ENCODE measurements around the gene ZFP42.
A peak's percentile ranks its signal among the peaks of the same experiment; 100 is the strongest.
"Not testable (repeated sequence)": the region's sequence is repeated elsewhere in the genome, so short reads cannot be mapped to it uniquely, and the experiment has no call there.

The ZFP42 gene

GRCh38 chr4:188021548-188022249 lies 26.1 kb downstream of the ZFP42 start:
- DNase-seq (ENCODE audit: low read depth): peak; percentile 15

DNA sequence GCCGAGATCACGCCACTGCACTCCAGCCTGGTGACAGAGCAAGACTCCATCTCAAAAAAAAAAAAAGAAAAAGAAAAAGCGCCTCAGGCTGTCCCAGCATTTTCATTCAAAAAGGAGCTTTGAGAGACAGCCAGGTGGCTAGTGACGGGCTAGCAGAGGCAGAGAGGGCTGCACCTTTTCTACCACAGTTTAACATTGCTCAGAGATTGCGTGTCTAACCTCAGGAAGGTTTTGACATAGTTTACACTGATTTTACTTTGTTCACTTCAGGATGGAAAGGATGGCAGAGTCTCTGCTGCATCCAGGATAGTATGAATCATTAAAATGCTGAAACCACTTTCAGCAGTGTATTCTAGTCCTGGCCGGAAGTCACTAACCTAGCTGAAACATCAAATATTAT lies 28.1 kb downstream of the ZFP42 start:
- DNase-seq (ENCODE audit: low read depth): no peak

GRCh38 chr4:188025476-188025875 lies 29.9 kb downstream of the ZFP42 start:
- no peak for DNase-seq (ENCODE audit: low read depth)

- no peak for DNase-seq (ENCODE audit: low read depth)
Observed at GRCh38 chr4:188029114-188029513, 33.5 kb downstream of the ZFP42 start.

GRCh38 chr4:188030401-188030800 lies 34.8 kb downstream of the ZFP42 start:
- DNase-seq (ENCODE audit: low read depth): no peak

GRCh38 chr4:188031751-188032150 lies 36.2 kb downstream of the ZFP42 start:
- DNase-seq (ENCODE audit: low read depth): no peak

DNA sequence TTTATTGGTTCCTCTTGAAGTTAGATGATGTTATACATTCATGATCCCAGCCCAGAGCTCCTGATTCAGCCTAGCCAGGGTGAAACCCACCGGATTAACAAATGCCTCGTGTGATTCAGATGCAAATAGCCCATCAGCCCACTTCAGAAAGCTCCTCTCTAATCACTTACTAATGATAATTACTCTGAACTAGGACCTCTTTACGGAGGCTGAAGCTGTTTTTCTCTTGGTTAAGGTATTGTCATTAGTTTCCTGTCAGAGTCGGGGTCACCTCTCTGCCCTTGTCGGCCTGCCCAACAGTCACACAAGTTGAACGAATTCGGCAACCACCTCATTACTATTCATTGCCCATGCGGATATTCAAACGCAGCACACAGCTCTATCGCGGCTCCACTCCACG lies 36.6 kb downstream of the ZFP42 start:
- no peak for DNase-seq (ENCODE audit: low read depth)

- no peak for DNase-seq (ENCODE audit: low read depth)
Observed at GRCh38 chr4:188032583-188032982, 37.0 kb downstream of the ZFP42 start.

DNA sequence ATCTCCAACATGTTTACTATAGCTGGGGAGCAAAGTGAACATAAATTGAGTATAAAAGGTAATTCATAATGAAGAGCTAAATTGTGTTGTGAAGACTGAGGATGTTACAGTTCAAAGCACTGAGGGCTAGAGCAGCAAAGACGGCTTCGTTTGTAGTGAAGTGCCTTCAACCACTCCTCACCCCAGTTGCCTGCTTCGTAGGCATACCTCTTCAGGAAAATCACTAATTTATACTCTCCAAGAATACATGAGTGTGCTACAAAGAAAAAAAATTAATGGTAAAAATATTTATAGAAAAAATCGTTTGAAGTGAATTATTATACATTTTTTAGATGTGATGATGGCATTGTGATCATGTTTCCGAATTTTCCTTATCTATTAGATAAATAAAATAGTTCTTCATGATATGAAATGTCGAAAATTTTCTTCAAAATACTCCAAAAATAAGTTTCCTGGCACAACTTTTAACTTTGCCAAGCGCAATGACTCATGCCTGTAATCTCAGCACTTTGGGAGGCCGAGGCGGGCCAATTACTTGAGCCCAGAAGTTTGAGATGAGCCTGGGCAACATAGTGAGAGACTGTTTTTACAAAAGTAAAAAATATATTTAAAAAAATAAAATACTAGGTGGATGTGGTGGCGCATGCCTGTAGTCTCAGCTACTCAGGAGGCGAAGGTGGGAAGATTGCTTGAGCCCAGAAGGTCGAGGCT lies 41.6 kb downstream of the ZFP42 start:
- DNase-seq (ENCODE audit: low read depth): no peak

DNA sequence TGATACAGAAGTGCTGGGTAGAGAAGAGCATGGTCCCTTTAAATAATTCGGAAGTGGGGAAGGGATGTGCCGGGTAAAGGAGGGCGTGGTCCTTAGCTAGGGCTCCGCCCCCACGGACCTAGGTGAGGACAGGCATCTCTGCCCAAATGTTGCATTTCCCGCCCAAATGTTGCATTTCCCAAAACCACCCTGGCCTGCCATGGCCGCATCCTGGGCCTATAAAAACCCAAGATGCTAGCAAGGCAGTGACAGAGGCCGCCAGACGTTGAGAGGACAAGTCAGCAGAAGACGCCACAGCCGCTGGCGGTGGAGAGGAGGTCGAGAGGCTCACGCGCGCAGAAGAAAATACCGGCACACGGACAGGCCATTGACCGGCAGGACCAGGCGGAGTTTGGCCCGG lies 46.1 kb downstream of the ZFP42 start:
- no peak for DNase-seq (ENCODE audit: low read depth)

- DNase-seq (ENCODE audit: low read depth): no peak
Observed at GRCh38 chr4:188042191-188042590, 46.6 kb downstream of the ZFP42 start.

DNA sequence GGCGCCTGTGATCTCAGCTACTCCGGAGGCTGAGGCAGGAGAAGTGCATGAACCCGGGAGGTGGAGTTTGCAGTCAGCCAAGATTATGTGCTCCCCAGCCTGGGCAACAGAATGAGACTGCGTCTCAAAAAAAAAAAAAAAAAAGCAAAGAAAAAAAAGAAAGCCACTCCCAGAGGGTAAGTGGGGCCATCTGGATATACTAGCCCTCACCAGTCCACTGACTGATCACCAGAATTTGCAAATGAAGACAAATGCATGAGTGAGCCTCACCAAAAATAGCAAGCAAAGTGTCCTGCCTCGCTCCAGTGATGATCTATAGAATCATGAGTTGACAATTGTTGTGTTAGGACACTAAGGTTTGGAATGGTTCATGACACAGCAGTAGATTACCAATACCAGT lies 47.6 kb downstream of the ZFP42 start:
- no peak for DNase-seq (ENCODE audit: low read depth)

DNA sequence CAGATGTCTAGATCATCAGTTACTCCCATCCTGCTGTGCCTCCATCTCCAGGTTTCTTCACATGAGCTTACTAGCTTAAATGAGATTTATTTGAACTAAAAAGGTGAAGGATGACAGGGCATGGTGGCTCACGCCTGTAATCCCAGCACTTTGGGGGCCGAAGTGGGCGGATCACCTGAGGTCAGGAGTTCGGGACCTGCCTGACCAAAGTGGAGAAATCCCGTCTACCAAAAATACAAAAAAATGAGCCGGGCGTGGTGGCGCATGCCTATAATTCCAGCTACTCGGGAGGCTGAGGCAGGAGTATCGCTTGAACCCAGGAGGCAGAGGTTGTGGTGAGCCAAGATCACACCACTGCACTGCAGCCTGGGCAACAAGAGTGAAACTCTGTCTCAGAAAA lies 49.9 kb downstream of the ZFP42 start:
- DNase-seq (ENCODE audit: low read depth): not testable (repeated sequence)

DNA sequence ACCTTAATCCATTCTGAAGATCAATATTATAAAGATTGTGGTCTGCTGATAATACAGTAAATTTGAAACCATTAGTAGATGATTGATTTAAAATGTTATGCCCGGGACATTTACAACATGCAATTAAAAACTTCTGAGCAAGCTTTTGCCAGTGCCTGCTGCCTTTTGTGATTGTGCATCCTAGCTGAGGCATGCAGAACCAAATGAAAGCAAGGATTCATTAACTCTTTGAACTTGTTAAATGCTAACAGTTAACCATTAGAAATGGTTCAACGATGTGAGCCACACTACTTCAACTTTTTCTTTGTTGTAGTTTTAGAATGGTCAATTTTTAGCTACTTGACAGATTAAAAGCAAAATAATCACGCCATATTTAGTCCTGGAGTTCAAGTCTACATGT lies 51.1 kb downstream of the ZFP42 start:
- no peak for DNase-seq (ENCODE audit: low read depth)

GRCh38 chr4:188053302-188053701 lies 57.7 kb downstream of the ZFP42 start:
- no peak for DNase-seq (ENCODE audit: low read depth)
